NCI-H1694 treated with DMSO at 0.1 percent for 48 hours (cell line): ENCODE results near the gene GLB1L3.
"Not testable (repeated sequence)": the region's sequence is repeated elsewhere in the genome, so short reads cannot be mapped to it uniquely, and the experiment has no call there.

Source experiments
- DNase-seq: peaks from one replicate; lab custom pipeline; 2025; lab: John Stamatoyannopoulos, UW

The GLB1L3 gene

DNA sequence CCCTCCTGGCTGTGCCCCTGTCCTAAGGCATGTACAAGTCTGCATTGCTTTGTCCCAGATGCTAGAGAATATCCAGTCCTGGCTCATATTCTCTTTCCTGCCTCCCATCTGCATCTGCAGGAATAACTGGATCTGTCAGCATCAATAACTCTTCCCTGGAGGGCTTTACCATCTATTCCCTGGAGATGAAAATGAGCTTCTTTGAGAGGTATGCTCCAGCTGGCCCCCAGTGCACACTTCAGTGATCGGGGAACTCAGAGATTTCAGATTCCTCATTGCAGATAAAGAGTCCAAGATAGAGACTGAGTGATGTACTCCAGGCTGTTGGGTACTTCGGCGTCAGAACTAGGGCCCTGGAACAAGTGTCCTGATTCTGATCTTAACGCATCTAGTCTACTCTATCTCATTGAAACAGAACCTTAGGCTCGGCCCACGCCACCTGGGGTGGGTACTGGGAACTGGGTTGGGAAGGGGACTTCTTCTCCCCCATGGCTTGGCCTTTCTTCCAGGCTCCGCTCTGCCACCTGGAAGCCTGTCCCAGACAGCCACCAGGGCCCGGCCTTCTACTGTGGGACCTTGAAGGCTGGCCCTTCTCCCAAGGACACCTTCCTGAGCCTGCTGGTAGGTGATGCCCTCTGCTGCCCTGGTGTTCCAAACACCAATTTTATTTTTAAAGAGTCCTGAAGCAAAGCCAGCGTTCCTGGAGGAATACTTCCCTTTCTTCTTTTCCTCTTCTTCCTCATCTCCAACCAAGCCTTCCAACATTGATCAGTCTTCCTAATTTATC lies 37.8 kb downstream of the GLB1L3 start:
- DNase-seq: no peak

GRCh38 chr11:134317103-134317502 lies 40.9 kb downstream of the GLB1L3 start:
- DNase-seq: no peak

- DNase-seq: not testable (repeated sequence)
Observed at GRCh38 chr11:134321373-134321772, 45.2 kb downstream of the GLB1L3 start.

DNA sequence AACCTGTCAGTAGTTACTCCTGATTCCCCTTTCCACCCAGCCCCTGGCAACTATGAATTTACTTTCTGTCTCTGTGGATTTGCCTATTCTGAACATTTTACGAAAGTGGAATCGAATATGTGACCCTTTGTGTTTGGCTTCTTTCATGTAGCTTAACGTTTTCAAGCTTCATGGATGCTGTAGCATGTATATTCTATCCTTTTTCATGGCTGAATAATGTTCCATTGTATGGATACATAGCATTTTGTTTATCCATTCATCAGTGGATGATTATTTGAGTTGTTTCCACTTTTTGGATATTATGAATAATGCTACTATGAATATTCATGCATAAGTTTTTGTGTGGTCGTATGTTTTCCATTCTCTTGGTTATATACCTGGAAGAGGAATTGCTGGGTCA lies 46.4 kb downstream of the GLB1L3 start:
- no peak for DNase-seq

GRCh38 chr11:134328433-134328832 lies 52.3 kb downstream of the GLB1L3 start:
- no peak for DNase-seq

DNA sequence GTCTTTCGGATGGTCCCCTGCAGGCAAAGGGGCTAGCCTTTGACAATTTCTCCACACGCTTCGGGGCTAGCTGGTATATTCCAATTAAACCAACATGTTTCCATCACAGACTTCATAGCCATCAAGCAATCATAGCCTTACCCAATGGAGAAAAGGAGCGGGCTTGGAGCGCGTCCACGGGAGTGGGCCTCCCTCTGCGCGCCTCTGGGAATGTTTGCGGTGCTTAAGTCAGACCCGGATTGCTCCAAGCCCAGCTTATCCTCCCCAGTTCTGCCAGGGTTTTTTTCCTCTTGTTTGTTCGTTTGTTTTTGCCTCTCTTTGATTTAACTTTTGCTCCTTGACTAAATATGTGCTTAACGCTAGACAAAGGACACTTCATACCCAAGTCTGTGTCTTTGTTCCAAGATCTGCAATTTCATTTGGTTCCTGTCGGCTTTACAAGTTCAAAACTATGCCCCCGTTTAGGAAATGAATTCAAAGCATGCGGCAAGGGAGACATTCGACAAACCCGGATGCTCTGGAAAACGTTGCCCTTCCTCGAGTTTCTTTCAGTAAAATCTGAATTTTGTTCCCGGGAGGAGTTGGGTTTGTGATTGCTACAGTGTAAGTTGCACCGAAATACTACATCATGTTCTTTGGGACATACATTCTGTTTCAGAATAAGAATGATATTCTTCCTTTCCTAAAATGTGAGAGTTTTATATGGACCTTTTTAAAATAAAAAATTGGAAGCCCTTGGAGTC lies 54.6 kb downstream of the GLB1L3 start:
- DNase-seq: no peak

- peak; percentile 16 for DNase-seq
Observed at GRCh38 chr11:134331354-134332188, 55.4 kb downstream of the GLB1L3 start, which contains the start of gene GLB1L2. Gene GLB1L2, plus strand, starts transcription at chr11:134331988. Its CDS starts 74 bp downstream, at chr11:134332062.

GRCh38 chr11:134332189-134332631 lies 56.0 kb downstream of the GLB1L3 start:
- DNase-seq: no peak

DNA sequence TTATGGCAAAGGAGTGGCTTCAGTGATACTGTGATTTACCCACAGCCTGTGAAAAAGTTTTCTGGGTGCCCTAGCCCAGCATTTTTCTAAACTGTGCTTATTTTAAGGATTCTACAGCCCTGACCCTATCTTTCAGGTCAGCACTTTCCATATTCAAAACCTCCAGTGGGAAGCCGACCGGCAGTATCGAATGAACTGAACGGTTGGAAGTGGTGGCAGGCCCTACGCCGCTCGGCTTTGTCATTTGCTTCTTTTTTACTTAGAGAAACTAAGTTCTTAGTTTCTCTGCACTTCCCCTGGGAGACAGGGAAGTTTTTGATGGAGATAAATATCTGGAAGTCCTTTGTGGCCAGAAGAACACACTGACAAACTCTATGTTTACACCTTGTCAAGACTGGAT lies 56.6 kb downstream of the GLB1L3 start:
- DNase-seq: no peak

DNA sequence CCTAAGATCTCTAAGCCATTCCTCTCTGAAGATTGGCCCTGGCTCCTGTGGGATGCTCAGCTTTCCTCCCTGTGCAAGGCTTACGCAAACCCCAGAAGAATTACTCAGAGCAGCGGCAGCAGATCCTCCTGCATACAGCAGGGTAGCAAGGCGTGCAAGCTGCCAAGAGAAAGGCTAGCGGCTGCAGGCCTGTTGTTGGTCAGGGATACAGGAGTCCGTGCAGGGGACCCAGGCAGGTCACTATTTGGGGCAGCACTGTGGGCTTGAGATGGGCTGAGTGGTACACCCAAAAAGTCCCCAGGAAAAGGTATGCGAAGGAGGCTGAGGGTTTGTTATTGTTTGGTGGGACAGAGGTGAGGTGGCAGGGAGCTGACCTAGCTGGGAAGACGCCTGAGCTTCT lies 57.1 kb downstream of the GLB1L3 start:
- no peak for DNase-seq

DNA sequence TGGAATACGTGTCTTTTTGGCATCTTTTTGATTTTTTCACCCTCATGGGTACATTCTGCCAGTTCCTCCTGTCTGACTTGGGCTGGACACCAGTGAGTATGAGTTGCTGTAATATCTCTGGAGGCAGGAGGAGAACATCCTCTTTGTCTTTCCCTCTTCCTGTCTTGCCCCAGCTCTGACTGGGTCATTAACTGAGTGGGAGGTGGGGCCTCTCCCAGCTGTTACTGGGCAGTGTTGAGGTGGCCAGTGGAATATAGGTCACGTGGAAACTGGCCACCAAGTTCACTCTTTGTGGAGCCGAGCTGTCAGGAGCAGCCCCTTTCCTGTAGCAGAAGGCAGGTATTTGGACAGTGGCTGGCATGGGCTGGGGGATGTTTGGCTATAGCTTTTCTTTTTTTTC lies 57.8 kb downstream of the GLB1L3 start:
- DNase-seq: no peak

- no peak for DNase-seq
Observed at GRCh38 chr11:134334796-134335571, 58.8 kb downstream of the GLB1L3 start.

DNA sequence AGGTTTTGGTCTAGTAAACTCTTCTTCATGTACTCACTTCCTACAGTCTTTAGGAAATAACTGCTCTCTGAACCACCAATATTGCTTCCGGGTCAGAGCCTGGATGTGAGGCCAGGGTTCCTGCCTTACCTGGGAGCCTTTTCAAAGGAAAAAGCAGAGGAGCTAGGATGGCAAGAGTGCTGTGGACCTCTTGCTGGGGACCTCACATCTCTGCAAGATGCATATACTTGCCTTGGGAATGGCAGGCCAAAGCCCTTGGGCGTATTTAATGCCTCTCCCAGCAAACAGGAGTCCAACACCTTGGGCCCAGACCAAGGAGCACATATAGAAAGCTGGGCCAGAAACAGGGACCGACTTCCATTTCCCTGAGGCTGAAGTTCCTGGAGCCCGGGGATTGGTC lies 60.9 kb downstream of the GLB1L3 start:
- no peak for DNase-seq

DNA sequence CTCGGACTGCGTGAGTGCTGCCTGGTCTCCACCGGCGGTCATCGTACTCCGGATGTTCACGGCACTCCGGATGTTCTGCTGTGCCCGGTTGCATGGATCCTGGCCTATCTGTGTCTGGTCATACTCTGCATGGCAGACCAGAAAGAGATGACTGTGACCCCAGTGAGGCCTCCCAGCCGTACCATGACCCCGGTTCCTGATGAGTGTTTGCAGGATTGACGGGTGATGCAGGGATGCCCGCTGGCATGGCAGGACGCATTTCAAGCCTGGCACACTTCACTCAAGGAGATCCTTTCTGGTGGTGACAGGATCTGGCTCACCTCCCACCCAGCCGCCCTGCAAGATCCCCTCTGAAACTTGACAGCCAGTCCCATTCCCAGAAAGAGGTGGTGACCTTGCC lies 61.9 kb downstream of the GLB1L3 start:
- DNase-seq: no peak

- no peak for DNase-seq
Observed at GRCh38 chr11:134338654-134339053, 62.5 kb downstream of the GLB1L3 start.

- no peak for DNase-seq
Observed at GRCh38 chr11:134339756-134340155, 63.6 kb downstream of the GLB1L3 start.

GRCh38 chr11:134340354-134340964 lies 64.3 kb downstream of the GLB1L3 start:
- DNase-seq: no peak

GRCh38 chr11:134341805-134342571 lies 65.8 kb downstream of the GLB1L3 start:
- DNase-seq: no peak

DNA sequence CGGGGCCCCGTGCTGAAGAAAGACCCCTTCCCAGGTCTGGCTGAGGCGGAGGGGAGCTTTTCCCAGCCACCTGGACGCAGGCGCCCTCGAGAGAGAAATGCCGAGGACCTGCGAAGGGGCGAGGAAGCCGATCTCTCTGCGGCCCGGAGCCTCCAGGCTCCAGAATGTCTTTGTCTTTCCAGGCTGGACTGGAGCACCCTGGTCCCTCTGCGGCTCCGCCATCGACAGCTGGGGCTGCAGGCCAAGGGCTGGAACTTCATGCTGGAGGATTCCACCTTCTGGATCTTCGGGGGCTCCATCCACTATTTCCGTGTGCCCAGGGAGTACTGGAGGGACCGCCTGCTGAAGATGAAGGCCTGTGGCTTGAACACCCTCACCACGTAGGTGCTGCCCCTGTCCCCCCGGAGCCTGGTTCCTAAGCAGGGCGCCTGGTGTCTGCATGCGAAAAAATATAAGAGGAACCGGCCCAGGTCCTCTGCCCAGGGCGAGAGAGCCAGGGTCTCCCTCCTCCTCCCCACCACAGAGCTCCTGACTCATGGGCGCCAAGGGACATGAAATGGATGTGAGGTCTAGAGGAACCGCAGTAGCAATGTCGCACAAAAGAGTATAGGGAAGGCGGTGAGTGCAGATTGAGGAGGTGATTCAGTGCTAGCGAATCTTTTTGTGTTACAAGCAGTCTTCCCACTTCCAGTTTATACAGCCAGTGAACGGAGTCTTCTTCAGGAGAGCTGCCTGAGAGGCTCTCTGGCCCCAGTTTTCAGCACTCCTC lies 66.6 kb downstream of the GLB1L3 start:
- DNase-seq: no peak

DNA sequence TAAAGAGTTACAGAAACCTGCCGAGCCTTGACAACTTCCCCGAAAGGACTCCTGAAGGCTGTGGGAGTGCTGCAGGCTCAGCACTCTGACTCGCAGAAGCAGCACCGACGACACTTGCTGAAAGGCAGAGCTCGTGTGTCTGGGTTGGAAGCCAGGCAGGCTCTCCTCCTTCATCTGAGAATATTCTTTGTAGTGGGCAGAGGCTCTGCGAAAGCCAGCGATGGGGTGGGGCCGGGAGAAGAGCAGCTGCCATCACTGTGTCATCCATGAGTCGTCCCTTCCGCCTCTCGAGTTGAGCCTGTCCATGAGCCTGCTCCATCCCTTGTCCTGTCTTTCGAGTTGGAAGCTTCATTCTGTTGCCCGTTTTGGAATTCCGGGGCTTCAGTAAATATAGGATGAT lies 67.5 kb downstream of the GLB1L3 start:
- DNase-seq: no peak
